ENCODE results near the gene IKBKE.

The IKBKE gene

GRCh38 chr1:206469933-206470691 lies at the start of gene IKBKE:
Gene IKBKE, plus strand, starts transcription at chr1:206470476. Its CDS starts 2,752 bp downstream, at chr1:206473228.
- peak; percentile 90 for DNase-seq

- DNase-seq = no peak
These were observed 48.5 kb upstream of the IKBKE start for GRCh38 chr1:206421616-206422340.

- no peak for DNase-seq
These were observed 47.8 kb upstream of the IKBKE start for GRCh38 chr1:206422525-206422924.

GRCh38 chr1:206427291-206427690 lies 43.0 kb upstream of the IKBKE start:
- no peak for DNase-seq

- no peak for DNase-seq
These were observed 40.9 kb upstream of the IKBKE start for GRCh38 chr1:206429421-206429820.

- DNase-seq = peak; percentile 81
These were observed 40.0 kb upstream of the IKBKE start for GRCh38 chr1:206430031-206430983.

- DNase-seq = peak; percentile 80
These were observed 34.8 kb upstream of the IKBKE start for GRCh38 chr1:206435445-206435844.

- DNase-seq = no peak
These were observed 31.7 kb upstream of the IKBKE start for GRCh38 chr1:206438554-206438953.

GRCh38 chr1:206439205-206439604 lies 31.1 kb upstream of the IKBKE start:
- DNase-seq = no peak

GRCh38 chr1:206441336-206441967 lies 28.8 kb upstream of the IKBKE start:
- DNase-seq = no peak

GRCh38 chr1:206442101-206442500 lies 28.2 kb upstream of the IKBKE start:
- no peak for DNase-seq

- no peak for DNase-seq
These were observed 25.2 kb upstream of the IKBKE start for GRCh38 chr1:206445116-206445515.

GRCh38 chr1:206445911-206446356 lies 24.3 kb upstream of the IKBKE start:
- DNase-seq = no peak

- DNase-seq = no peak
These were observed 23.4 kb upstream of the IKBKE start for GRCh38 chr1:206446688-206447421.

- no peak for DNase-seq
These were observed 22.9 kb upstream of the IKBKE start for GRCh38 chr1:206447422-206447765.

GRCh38 chr1:206447792-206448191 lies 22.5 kb upstream of the IKBKE start:
- no peak for DNase-seq

- no peak for DNase-seq
These were observed 21.8 kb upstream of the IKBKE start for GRCh38 chr1:206448471-206448870.

- no peak for DNase-seq
These were observed 20.7 kb upstream of the IKBKE start for GRCh38 chr1:206449565-206449964.

- no peak for DNase-seq
These were observed 20.0 kb upstream of the IKBKE start for GRCh38 chr1:206450281-206450680.

GRCh38 chr1:206451134-206451686 lies 19.1 kb upstream of the IKBKE start:
- no peak for DNase-seq

GRCh38 chr1:206453111-206453510 lies 17.2 kb upstream of the IKBKE start:
- no peak for DNase-seq

GRCh38 chr1:206455289-206455665 lies 15.0 kb upstream of the IKBKE start:
- no peak for DNase-seq
